HEK293T (cell line): Measurements from ENCODE around the gene ZNF618.

Experiments
- CTCF ChIA-PET: fragments of 350-600 bp; formaldehyde crosslinking; extraction: SDS; loops from one replicate; lab custom pipeline; 2021; ENCODE audit warnings: antibody characterized with exemption, inconsistent platforms; lab: Yijun Ruan, JAX
- POLR2A ChIA-PET: fragments of 350-600 bp; formaldehyde crosslinking; extraction: SDS; loops from one replicate; lab custom pipeline; 2020; ENCODE audit warnings: antibody characterized with exemption, inconsistent platforms; lab: Yijun Ruan, JAX
- DNase-seq: peaks from one replicate; pipeline ENCODE4 v3.0.0; 2012; ENCODE audit warnings: mixed read lengths; ENCODE audit errors: extremely low spot score
- ARNT ChIP-seq: fragments of 450-650 bp; IDR thresholded peaks from 2 replicates; pipeline ENCODE4 v1.6.1; 2017; ENCODE audit warnings: mild to moderate bottlenecking
- BHLHE40 ChIP-seq: fragments of 450-650 bp; IDR thresholded peaks from 2 replicates; pipeline ENCODE4 v1.6.1; 2016; ENCODE audit warnings: mild to moderate bottlenecking, moderate library complexity, borderline replicate concordance
- CTBP1 ChIP-seq: fragments of 450-650 bp; IDR thresholded peaks from 2 replicates; pipeline ENCODE4 v1.6.1; 2016; ENCODE audit warnings: borderline replicate concordance
- ELF4 ChIP-seq: fragments of 450-650 bp; IDR thresholded peaks from 2 replicates; pipeline ENCODE4 v1.6.1; 2017; ENCODE audit warnings: antibody characterized with exemption
- FOXA1 ChIP-seq: fragments of 450-650 bp; IDR thresholded peaks from 2 replicates; pipeline ENCODE4 v1.6.1; 2016; ENCODE audit warnings: mild to moderate bottlenecking
- FOXK2 ChIP-seq: fragments of 450-650 bp; IDR thresholded peaks from 2 replicates; pipeline ENCODE4 v1.6.1; 2016; ENCODE audit warnings: mild to moderate bottlenecking
- FOXM1 ChIP-seq: fragments of 450-650 bp; IDR thresholded peaks from 2 replicates; pipeline ENCODE4 v1.6.1; 2017; ENCODE audit warnings: mild to moderate bottlenecking, borderline replicate concordance
- HDGF ChIP-seq: fragments of 450-650 bp; IDR thresholded peaks from 2 replicates; pipeline ENCODE4 v1.6.1; 2017; ENCODE audit warnings: antibody characterized with exemption, borderline replicate concordance
- L3MBTL2 ChIP-seq: fragments of 450-650 bp; conservative IDR thresholded peaks from 2 replicates; pipeline ENCODE4 v1.6.1; 2016; ENCODE audit warnings: mild to moderate bottlenecking
- LEF1 ChIP-seq: fragments of 450-650 bp; IDR thresholded peaks from 2 replicates; pipeline ENCODE4 v1.6.1; 2017; ENCODE audit warnings: mild to moderate bottlenecking, borderline replicate concordance
- NFRKB ChIP-seq: fragments of 450-650 bp; IDR thresholded peaks from 2 replicates; pipeline ENCODE4 v1.6.1; 2016; ENCODE audit warnings: mild to moderate bottlenecking, moderate library complexity
- SP1 ChIP-seq: fragments of 450-650 bp; IDR thresholded peaks from 2 replicates; pipeline ENCODE4 v1.6.1; 2017
- SUZ12 ChIP-seq: fragments of 450-650 bp; IDR thresholded peaks from 2 replicates; pipeline ENCODE4 v1.6.1; 2016; ENCODE audit warnings: mild to moderate bottlenecking
- TARDBP ChIP-seq: fragments of 450-650 bp; IDR thresholded peaks from 2 replicates; pipeline ENCODE4 v1.6.1; 2016
- ZNF384 ChIP-seq: fragments of 450-650 bp; IDR thresholded peaks from 2 replicates; pipeline ENCODE4 v1.6.1; 2016
- TF ChIP-seq, protein P1 (sequence below): fragments of 450-650 bp; IDR thresholded peaks from 2 replicates; pipeline ENCODE4 v1.6.1; 2016

Gene ZNF618

DNA sequence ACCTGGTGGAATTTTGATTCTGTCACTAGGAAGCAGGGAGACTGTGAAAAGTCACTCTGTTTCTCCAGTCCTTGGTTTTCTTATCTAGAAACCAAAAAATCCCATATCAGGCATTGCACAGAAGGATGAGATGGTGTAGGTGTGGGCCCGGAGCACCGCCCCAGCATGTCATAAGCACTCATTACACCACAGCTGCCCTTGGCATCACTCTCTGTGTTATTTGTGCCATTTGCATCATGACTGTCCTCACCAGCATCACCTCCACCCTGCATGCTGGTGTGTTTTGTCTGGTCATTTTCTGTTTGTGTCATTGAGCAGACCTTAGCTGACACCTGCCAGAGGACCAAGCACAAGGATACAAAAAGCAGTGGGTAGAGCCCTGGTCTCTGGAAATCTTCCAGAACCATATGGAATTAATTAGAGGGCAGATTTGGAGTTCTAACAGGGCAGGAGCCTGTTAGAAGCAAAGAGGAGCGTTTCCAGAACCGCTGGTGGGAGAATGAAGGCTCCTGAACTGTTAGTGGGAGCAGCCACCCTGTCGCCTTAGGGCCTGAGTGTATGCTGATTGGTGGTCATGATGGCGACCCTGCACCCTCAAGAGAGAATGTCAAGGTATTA lies 102.7 kb downstream of the ZNF618 start:
- POLR2A ChIA-PET, result no interaction called here
- no peak for DNase-seq
- TF ChIP-seq HDGF (no peak), FOXK2 (no peak)
- CTCF ChIA-PET, result no interaction called here

DNA sequence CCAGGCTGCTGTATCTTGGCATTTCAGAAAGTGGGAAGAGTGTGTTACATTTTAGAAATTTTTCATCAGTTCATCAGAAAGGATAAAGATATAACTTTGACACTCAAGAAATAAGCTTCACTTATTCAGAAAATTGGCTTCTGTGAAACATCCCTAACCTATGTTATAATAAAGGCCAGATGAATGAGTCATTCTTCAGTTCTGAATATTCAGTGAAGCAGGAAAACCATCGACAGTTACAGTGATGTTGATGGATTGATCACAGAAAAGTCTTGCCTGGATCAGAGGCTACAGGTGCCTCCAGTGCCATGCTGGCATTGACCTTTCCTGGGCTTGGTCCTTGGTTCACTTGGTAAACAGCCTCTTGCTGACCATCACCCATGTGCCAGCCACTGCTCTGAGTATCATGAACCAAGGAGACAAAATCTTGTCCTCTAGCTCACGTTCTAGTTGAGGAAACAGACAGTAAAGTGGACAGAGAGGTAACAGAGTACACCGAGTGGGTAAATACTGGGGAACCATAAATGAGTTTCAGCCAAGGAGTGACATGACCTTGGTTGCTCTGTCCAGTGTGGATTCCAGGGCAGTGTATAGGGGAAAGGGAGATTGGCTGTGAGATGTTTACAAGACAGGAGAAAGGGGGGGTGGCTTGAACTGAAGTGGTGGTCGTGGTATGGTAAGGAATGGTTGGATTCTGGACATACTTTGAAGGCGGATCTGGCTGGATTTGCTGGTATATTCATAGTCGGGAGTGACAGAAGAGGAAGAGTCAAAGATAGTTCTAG lies 103.4 kb downstream of the ZNF618 start:
- ChIA-PET CTCF (interaction anchor here (1.1 kb wide), 1 partner anchor 18 kb away, joined by 3 read pairs; no protein-coding TSS in a partner anchor), POLR2A (no interaction called here)
- DNase-seq, result no peak
- TF ChIP-seq, protein P1, sequence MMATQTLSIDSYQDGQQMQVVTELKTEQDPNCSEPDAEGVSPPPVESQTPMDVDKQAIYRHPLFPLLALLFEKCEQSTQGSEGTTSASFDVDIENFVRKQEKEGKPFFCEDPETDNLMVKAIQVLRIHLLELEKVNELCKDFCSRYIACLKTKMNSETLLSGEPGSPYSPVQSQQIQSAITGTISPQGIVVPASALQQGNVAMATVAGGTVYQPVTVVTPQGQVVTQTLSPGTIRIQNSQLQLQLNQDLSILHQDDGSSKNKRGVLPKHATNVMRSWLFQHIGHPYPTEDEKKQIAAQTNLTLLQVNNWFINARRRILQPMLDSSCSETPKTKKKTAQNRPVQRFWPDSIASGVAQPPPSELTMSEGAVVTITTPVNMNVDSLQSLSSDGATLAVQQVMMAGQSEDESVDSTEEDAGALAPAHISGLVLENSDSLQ, result no peak
- no peak for TF ChIP-seq TARDBP
- no peak for TF ChIP-seq L3MBTL2
- TF ChIP-seq FOXM1, result no peak

DNA sequence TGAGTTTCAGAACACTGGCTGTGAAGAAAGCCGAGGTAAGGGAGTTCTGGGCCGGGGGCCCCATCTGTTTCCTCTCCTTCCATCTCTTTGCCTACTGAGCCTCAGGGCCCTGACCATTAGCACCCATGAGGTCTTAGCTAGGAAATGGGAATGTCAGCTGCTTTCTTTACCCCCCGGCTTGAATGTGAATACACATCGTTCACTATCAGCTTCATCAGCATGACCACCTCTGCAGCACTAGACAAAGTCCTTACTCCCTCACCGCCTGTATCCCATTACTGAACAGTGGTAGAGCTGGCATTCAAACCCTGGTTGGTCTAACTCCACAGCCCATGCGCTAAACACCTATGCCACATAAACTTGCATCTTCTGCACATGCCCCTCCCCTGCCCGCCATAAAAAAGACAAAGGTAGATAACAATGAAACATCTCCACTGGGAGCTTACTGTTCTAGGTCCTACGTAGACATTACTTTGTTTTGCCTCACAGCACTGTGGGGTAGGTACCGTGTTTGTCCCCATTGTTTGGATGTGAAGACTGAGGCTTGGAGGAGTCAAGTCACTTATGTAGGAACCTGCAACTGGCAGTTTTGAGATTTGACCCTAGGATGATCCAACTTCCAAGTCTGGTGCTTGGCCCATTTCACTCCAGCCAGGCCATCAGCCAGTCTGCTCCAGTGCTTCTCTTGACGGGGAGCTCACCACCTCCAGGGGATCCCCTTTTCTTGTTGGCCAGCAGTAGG lies 108.7 kb downstream of the ZNF618 start:
- DNase-seq, result no peak
- CTCF ChIA-PET, result interaction anchor here (0.7 kb wide), 1 partner anchor 12 kb away, joined by 3 read pairs; no protein-coding TSS in a partner anchor
- no peak for TF ChIP-seq ELF4
- TF ChIP-seq FOXA1, result no peak
- no peak for TF ChIP-seq NFRKB
- no peak for TF ChIP-seq SUZ12
- no peak for TF ChIP-seq SP1
- TF ChIP-seq CTBP1, result no peak
- TF ChIP-seq L3MBTL2, result no peak
- no peak for TF ChIP-seq FOXM1
- TF ChIP-seq, protein P1, result no peak
- TF ChIP-seq ARNT, result no peak
- no peak for TF ChIP-seq BHLHE40
- no peak for TF ChIP-seq ZNF384
- no peak for TF ChIP-seq FOXK2
- no peak for TF ChIP-seq HDGF
- no peak for TF ChIP-seq LEF1
- no peak for TF ChIP-seq TARDBP
- POLR2A ChIA-PET, result no interaction called here

DNA sequence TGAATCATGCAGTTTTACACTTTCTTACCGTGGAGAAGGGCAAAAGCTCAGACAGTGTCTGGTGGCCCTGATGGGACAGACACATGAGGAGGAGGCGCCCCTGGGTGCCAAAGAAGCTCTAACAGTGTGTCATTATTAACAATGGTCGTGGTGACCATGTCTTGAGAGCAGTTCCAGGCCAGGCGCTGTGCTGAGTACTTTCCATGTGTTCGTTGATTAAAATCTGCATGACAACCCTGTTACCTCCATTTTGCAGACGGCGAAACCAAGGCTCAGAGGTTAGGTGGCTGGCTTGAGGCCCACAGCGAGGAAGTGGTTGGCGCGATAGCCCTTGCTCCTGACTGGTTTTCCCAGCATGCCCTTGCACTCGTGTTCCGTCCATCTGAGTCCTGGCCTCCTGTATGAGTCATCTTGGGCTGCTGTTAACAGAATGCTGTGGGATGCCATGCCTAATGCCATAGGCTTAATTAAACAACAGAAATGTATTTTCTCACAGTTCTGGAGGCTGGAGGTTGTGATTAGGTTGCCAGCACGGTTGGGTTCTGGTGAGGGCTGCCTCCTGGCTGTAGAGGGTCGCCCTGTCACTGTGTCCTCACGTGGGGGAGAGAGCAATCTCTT lies 110.0 kb downstream of the ZNF618 start:
- TF ChIP-seq FOXA1, result no peak
- no peak for TF ChIP-seq LEF1
- no peak for TF ChIP-seq L3MBTL2
- no peak for TF ChIP-seq SUZ12
- TF ChIP-seq SP1, result no peak
- POLR2A ChIA-PET, result no interaction called here
- CTCF ChIA-PET, result no interaction called here
- DNase-seq, result no peak

DNA sequence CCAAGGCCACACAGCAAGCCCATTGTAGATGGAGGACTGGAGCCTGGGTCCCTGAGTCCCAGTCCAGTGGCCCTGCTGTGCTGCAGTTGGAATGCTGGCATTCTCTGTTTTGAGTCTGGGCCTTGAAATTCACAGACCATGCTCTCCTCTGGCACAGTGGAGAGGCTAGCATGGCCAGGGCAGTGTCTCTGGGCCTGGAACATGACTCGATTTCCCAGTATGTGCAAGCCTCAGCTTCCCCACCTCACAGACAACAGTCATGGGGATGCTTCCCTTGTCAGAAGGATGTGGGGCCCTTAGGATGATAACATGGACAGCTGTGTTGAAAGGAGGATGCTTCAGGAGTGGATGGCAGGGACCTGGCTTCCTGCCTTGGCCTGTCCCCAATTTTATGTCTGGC lies 110.8 kb downstream of the ZNF618 start:
- POLR2A ChIA-PET, result no interaction called here
- TF ChIP-seq FOXA1, result no peak
- TF ChIP-seq ZNF384, result no peak
- no peak for TF ChIP-seq ARNT
- no peak for DNase-seq
- CTCF ChIA-PET, result no interaction called here

DNA sequence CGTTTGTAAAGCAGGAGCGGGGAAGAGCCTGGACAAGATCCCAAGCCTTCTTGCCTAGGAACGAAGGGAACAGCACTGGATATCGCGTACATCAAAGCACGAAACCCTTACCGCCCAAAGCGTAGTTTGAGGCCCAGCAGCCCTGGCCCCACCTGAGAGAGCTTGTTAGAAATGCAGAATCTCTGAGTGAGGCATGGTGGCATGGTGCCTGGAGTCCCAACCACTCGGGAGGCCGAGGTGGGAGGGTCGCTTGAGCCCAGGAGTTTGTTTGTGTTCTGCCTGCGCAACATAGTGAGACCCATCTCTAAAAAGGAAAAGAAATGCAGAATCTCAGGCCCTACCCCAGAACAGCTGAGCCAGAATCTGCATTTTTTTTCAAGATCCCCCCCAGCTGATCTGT lies 111.4 kb downstream of the ZNF618 start:
- ChIA-PET POLR2A (no interaction called here), CTCF (no interaction called here)
- DNase-seq, result no peak
- no peak for TF ChIP-seq ZNF384
- no peak for TF ChIP-seq NFRKB
- TF ChIP-seq CTBP1, result no peak
- no peak for TF ChIP-seq FOXA1
- no peak for TF ChIP-seq L3MBTL2
- TF ChIP-seq SUZ12, result no peak
- TF ChIP-seq ARNT, result no peak
- TF ChIP-seq FOXK2, result no peak
